Lower leg skin (tissue), 3 donors: ENCODE data around the gene BANP.
"Not testable (repeated sequence)": the region's sequence is repeated elsewhere in the genome, so short reads cannot be mapped to it uniquely, and the experiment has no call there.

Experiments used
- CTCF ChIP-seq, 3 donors: fragments of 450-650 bp; IDR thresholded peaks; one replicate each; pipeline ENCODE4 v1.5.1; 2016; ENCODE audit warnings: antibody characterized with exemption in 3 of 3, mild to moderate bottlenecking in 3 of 3, moderate library complexity in 2 of 3
- POLR2A ChIP-seq, 2 donors: fragments of 450-650 bp; IDR thresholded peaks; one replicate each; pipeline ENCODE4 v1.6.1; 2016 to 2017; ENCODE audit warnings: antibody characterized with exemption in 2 of 2, mild to moderate bottlenecking in 1 of 2, moderate library complexity in 1 of 2

GRCh38 chr16:88105574-88106140, 154.4 kb downstream of the BANP start:
- TF ChIP-seq CTCF, POLR2A (IDR thresholded peaks at IDR 0.05): not testable (repeated sequence)
